ENCODE results near the gene ADGRL2.
"Not testable (repeated sequence)": the region's sequence is repeated elsewhere in the genome, so short reads cannot be mapped to it uniquely, and the experiment has no call there.

The ADGRL2 gene

DNA sequence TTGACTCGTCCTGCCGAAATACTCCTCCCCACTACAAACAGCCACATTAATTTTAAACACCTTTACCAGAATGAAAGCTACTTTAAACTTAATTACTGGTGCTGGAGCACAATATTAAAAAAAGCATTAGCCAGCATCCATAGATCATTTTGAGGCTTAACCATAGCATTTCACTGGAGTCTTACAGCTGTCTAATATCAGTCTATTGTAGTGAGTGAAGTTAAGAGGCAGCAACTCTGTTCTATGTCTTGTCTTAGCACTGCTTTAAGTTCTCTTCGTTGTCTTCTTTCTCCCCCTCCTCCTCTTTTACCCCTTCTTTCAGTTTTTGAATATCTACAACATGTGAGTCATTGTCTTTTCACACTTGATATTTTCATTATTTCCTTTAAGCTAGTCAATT, 49.3 kb downstream of the ADGRL2 start:
- DNase-seq, result no peak

DNA sequence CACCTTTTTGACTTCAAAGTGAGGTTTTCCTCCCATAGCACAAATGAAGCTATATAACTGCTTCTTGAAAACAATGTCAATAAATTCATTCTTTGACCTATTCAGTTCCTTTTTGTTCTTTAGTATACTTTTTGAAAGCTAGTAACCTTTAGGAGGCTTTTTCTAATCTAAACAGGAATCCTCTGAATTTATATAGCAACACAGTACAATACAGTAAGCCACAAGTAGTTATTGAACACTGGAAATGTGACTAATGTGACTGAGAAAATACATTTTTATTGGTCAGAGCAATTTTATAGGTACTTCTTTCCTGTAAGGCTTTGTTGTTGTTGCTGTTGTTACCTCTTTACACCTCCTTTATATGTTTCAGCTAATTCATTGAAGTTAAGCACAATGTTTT, 49.8 kb downstream of the ADGRL2 start:
- DNase-seq, result no peak

DNA sequence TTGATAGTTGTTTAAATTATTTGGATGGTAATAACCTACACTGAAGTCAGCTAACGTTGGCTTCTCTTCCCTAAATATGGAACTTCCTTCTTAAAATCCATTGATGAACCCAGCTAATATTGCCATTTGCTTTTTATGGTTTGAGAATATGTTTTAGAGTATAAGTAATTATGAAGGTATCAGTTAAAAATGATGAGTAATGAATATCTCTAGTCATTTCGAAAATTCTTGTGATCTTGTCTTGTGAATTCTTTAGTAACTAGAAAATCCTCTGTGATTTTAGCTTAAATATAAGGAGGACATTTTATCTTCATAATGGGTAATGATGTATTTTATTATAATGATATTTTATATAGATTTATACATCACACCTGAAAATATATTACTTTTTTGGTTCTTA, 50.5 kb downstream of the ADGRL2 start:
- no peak for DNase-seq

DNA sequence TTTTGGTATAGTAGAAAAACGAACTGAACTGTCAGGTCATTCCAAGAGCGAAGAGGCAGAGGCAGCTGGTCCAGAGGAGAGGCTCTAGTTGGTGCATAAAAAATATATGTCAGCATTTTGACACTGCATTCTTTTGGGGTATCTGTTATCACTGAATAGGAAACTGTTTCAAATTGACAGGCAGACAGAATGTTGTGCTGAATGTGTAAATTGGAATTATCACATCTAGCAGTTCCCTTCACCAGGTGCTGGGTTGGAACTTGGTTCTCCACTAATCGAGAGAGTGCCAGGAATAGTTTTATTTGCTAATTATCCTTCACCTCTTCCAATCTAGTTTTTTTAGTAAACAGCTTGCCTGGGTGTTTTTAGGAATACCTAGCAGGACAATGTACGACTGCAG, 52.2 kb downstream of the ADGRL2 start:
- DNase-seq, result no peak

DNA sequence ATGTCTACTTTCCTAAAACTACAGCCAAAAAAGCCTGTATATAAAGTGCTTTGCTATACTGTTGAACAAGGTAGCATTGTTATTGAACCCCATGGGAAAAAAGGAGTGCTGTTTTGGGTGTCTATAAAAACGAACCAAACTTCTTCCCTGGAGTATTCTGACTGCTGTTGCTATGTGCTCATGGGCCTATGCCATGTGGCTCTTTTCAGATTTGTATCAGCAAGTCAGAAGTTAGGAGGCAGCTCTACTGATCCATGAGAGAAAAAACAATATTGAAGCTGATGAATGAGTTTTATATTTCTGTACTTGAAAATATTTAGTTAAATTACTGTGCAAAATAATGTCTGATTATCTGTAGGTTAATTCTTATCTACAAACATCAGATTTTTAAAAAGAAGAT, 66.5 kb downstream of the ADGRL2 start:
- no peak for DNase-seq

DNA sequence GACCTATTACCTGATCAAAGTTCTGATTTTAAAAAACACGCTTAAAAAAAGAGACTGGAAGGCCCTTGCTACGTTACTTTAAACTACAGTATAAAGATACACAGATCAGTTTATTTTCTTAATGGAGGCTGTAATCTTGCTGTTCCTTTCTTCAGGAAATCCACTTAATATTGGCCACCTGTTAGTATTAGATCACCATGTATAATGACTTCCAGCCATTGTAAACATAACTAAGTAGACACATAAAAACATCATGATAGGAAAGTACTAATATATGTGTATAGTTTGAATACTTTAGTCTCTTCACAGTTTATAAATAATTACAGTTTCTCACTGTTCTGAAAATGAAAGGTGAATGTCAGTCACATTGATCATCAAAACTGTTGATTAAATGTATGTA, 68.6 kb downstream of the ADGRL2 start:
- DNase-seq, result no peak

DNA sequence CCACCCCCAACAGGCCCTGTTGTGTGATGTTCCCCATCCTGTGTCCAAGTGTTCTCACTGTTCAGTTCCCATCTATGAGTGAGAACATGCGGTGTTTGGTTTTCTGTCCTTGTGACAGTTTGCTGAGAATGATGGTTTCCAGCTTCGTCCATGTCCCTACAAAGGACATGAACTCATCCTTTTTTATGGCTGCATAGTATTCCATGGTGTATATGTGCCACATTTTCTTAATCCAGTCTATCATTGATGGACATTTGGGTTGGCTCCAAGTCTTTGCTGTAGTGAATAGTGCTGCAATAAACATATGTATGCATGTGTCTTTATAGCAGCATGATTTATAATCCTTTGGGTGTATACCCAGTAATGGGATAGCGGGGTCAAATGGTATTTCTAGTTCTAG, 70.4 kb downstream of the ADGRL2 start:
- not testable (repeated sequence) for DNase-seq

DNA sequence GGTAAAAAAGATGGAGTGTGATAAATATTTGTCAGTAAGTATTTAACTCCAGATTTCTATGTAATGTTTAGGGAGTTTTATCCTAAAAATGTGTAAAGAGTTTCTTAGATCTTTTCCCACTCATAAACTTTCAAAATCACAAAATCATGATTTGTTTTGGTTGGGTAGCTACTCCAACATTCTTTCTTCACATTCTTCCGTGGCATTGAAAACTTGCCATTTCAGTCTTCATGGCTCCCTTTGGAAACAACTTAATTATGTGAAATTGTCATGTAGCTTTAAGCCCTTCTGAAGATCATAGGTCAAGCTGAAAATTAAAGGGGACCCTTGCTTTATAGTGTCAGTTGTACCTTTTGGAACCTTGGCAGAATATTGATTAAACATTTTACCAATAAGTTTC, 73.2 kb downstream of the ADGRL2 start:
- DNase-seq, result no peak

DNA sequence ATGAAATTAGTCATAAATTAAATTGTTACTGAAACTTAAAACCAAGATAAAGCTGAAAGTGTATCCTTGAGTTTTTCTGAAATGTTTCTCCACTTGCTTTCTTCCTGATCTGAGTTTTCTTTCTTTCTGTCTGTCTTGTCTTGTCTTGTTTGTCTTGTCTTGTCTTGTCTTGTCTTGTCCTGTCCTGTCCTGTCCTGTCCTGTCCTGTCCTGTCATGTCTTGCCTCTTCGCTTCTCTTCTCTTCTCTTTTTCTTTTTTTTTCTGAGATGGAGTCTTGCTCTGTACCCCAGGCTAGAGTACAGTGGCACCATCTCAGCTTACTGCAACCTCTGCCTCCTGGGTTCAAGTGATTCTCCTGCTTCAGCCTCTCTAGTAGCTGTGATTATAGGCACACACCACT, 73.7 kb downstream of the ADGRL2 start:
- DNase-seq, result no peak

DNA sequence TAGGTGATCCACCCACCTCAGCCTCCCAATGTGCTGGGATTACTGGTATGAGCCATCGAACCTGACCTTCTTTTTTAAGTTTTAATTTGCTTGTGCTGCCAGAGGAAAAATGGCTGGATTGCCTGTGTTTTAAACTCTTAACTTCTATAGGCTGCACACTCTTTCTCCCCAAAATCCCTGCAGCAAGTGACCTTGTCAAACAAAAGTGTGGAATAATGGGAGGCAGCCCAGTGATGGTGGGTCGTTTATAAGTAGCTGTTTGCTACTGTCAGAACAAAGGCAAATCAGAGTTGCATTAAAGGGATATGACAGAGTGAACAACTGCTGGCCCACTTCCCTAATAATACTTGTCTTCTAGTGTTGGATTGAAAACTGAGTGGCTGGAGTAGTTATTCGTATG, 74.2 kb downstream of the ADGRL2 start:
- DNase-seq, result no peak

DNA sequence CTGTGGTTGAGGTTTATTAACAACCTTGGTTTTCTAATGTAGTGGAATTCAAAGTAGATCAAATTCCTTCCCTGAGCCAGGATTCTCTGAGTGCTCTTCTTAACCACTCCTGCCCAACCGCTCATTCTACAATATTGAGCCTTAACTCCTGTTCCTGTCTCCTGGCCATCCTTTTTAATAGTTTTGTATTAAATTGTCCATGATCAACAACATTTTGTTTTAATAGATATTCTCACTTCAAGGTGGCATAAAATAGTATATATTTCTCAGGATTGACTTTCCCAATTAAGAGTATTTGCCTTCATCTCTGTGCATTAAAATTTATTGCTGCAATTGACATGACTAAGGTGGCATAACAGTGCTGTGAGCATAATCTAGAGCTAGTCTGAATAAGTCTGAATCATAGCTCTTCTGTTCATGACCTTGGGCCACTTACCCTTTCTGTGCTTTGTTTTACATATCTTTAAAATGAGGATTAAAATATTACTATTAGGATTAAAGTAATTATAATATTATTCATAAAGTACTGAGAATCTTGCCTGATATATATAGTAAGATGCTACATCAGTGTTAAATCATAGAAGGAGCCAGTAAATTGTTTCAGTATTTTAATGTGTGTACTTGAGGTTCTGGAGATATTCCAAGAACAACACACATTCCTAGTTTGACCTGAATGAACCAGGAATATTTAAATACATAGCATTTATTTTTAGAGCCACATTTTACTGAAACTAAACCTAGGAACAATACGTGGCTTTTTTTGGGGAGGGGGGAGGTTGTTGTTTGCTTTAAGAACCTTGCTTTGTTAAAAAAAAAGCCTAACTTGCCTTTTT, 76.4 kb downstream of the ADGRL2 start:
- no peak for DNase-seq

DNA sequence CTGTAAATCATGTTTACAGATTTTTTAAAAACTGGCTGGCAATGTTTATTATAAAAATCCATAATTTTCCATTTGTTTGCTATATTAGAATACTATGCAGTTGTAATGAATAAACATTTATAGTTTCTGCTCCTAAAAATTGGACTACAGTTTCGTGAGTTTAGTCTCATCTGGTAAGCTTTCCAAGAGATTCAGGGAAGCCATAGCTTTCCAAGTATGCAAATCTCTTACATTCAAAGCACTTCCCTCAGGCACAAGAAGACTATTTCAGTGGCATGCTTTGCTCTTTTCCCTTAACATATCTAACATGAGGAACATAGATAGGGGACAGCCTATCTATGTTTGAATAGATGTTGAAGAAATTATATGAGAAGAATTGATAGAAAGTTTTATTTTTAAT, 77.2 kb downstream of the ADGRL2 start:
- DNase-seq, result no peak

DNA sequence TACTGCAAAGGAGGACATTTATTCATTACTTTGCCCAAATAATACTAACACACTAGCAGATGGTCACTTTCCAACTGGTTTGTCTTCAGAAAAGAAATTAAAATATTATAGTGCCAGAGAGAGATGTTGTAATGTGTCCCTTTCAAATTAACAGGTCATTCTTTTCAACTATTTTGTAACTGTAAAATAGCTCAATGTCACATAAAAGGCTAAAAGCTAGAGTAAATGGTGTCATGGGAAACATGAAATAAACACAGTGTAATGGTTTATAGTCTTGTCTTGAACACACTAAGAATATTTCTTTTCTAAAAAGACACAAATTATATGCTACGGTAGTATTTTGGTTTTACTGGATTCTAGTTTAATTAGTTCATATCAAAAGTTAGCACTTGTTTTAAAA, 77.8 kb downstream of the ADGRL2 start:
- DNase-seq, result no peak

DNA sequence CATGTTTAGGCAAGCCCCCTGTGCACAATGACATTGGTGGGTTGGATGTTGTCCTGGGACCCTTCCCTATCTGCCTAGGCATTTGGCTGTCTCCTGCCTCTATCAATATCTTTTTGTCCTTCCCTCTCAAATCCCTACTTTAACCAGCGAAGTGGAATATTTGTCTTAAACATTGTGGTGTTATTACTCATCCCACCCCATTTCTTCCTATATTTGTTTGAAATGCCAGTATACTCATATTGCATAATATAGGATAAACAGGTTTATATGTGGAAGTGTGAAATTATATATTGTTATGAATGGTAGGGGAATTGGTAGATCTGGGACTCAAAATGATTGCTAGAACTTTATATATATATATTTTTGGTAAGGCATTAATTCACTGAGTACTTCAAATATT, 80.0 kb downstream of the ADGRL2 start:
- DNase-seq, result no peak

DNA sequence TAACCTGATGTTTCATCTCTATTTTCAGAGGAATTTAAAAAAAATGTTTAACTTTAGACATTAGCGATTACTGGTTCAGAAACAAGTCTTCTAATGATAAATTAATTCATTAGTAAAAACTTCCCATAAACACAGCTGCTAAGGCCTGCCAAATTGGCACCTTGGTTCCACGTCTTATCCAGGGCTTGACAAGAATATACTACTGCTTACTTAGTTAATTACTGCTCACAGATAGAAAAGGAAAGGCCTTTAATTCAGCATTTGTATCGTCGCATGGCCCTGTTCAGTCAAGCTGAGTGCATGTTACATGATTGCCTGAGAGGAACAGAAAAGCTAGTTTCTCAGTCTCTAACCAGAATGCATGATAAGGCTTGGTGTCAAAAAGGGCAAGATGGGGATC, 84.6 kb downstream of the ADGRL2 start:
- no peak for DNase-seq

DNA sequence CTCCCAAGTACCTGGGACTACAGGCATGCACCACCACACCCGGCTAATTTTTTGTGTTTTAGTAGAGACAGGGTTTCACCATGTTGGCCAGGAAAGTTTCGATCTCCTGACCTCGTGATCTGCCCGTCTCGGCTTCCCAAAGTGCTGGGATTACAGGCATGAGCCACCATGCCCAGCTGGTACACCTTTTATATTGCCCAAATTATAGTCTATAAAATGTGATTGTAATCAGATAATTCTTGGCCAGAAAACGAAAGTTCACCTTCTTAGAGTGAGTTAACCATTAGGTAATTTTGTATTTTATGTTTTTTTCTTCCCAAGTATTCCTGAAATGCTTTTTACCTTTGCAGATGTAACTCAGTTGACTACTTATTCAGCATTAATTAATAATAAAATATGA, 85.6 kb downstream of the ADGRL2 start:
- DNase-seq, result not testable (repeated sequence)

DNA sequence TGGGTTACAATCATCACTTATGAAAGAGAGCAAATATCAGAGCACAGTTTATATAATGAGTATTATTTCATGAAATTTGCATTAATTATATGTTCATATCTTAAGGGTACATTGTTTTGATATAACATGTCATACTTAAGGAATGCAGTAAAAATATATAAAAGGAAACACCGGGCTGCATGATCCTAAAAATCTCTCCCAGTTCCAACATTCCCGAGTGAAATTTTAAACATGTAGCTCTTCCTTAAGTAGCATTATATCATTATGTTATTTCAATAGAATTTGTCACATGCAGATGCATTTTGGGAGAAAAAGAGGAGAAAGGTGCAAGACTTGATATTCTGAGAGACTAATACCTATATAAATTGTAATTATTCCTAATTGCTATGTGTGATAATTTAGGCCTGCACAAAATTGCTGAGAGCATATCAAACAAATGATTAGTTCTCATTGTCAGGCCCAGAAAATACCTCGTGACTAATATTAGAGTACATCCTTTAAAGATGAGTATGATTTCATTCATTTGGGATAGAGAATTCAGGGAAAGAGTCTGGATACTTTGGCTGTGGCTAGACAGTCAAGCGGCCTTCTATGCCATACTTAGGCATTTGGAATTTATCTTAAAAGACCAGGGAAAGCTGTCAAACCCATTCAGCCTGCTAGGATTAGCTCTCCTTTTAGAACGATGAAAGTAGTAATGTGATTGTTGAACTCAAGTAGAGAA, 86.8 kb downstream of the ADGRL2 start:
- DNase-seq, result no peak

DNA sequence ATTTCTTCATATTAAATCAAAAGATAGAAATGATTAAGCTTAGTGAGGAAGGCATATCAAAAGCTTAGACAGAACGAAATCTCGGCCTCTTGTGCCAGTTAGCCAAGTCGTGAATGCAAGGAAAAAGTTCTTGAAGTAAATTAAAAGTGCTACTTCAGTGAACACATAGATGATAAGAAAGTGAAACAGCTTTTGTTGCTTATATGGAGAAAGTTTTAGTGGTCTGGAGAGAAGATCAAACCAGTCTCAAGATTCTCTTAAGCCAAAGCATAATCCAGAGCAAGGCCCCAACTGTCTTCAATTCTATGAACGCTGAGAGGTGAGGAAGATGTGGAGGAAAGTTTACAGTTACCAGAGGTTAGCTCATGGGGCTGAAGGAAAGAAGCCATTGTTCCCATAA, 88.4 kb downstream of the ADGRL2 start:
- no peak for DNase-seq

DNA sequence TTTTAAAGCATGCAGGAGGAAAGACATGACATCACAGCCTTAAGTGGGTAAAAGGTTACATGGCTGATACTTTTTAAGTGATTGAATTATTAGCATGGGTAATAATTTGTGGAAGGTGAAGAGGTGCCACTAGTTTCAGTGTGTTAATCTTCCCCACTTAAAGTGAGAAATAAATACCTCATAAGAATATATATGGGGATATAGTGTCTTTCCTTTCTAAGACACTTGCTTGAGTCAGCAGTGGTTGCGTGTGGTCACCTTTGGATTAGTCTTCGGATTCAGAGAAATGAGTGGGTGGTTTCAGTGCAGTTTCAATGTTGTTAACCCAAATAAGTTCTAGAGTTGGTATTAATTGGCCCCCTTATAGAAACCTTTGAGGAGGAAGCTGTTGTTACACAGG, 94.1 kb downstream of the ADGRL2 start:
- no peak for DNase-seq

DNA sequence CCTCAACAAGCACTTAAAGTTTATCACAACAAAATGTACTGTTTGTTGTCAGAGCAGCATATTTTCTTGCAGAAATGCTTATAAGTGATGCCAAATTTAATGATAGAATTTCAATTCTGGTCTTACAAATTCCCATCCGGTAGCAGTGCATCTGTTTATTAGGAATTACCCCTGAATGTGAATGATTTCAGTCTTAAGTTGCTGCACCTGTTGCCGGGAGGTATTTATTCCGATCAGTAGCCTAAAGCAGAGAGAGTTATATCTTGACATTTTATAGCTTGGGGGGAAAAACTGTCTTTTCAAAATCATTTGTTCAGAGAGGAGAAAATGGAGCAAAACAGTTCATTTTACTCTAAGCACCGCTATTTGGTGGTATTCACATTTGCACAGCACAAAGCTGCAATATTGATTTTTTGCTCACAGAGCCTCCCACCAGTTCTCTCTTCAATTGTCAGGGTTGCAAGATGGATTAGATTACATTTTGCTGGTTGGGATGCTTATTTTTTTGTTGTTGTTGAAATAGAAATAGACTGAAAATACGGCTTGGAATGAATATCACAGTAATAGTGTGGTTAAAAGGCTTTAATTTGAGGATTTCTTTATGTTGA, 98.6 kb downstream of the ADGRL2 start:
- no peak for DNase-seq

DNA sequence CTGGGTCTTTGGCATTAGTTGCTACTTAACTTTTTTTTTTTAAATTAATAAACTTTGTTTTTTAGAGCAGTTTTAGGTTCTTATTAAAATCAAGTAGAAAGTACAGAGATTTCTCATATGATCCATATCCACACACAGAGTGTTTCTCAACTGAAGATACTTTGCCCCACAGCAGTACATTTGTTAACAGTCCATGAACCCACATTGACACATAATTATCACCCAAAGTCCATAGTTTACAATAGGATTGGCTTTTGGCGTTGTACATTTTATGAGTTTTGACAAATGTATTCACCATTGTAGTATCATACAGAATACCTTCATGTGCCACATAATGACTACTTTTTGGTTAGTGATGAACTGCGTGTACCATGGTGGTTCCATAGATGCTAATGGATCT, 106.8 kb downstream of the ADGRL2 start:
- DNase-seq, result no peak

DNA sequence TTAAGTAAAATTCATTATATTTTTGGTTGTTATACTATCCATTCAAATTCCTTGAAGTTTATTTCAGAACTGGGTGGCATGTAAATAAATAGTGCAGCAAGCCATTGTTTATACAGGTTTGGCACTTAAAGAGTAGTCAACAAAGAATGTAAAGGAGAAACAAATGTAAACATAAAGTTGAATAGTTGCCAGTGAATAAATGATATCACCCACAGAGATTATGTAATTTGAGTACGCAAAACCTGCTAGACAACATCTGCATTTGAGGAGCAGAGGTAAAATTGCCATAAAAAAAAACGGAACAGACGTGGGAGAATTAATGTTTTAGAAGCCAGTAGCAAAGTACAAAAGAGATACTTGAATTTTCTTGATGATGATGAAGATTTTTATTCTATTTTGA, 111.6 kb downstream of the ADGRL2 start:
- DNase-seq, result peak; percentile 22

DNA sequence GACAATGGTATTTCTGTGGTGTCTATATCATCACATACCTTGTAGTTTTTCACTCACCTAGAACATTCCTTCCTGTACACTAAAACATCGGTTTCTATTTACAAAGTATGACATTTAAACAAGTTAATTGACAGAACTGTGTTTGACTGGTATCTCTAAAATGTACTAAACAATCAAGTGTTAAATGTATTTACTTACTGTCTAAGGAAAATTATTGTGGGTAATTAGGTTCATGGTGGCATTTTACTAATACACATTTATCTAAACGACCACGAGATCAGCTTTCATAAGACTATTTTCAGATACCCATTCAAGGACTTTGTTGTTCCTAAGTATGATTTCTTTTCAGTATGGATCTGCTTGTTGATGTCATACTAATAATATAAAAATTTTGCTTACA, 115.2 kb downstream of the ADGRL2 start:
- DNase-seq, result no peak

DNA sequence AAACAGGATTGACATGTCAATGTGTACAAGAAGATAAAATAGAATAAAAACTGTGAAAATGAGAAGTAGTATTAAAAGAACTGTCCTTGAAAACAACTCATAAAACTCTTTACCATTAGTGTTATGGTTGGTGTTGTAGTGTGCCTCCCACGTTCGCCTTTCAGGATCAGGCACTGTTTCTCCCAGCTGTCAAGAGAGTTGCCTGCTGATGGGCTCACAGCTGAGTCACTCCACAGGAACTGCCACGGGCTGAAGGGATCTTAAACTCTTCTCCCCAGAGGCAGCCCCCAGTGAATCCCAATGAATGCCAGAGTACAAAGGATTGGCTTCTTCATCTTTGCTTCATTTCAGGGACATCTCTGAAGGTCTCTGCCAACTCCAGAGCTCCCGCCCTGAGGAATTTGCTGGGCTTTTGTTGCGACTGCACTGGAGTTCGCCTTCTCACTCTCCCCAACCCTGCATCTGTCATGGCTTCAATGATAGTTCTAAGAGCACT, 119.6 kb downstream of the ADGRL2 start:
- DNase-seq, result no peak
